Skeletal muscle cell (primary cell): ENCODE measurements around the gene PCLAF.
A peak's percentile ranks its signal among the peaks of the same experiment; 100 is the strongest.
"Not testable (repeated sequence)": the region's sequence is repeated elsewhere in the genome, so short reads cannot be mapped to it uniquely, and the experiment has no call there.

ENCODE experiments used
- DNase-seq: peaks from one replicate; pipeline ENCODE4 v3.0.0-alpha.2; 2010; ENCODE audit warnings: low read depth
- H3K4me3 ChIP-seq: 2 replicates; pipeline ENCODE4 v1.5.1; 2011; ENCODE audit warnings: low read depth, mild to moderate bottlenecking, control low read depth, low read length, moderate library complexity

Gene PCLAF

GRCh38 chr15:64373360-64373759 is 7.9 kb downstream of the PCLAF start:
- DNase-seq = no peak
- no peak overlapping the region for H3K4me3 ChIP-seq

- not testable (repeated sequence) for H3K4me3 ChIP-seq, DNase-seq
Observed at GRCh38 chr15:64371383-64371782, 9.9 kb downstream of the PCLAF start.

GRCh38 chr15:64369078-64369607 is 12.1 kb downstream of the PCLAF start:
- DNase-seq = peak; percentile 25
- no peak overlapping the region for H3K4me3 ChIP-seq

GRCh38 chr15:64361259-64361658 is 20.0 kb downstream of the PCLAF start:
- DNase-seq = no peak
- H3K4me3 ChIP-seq = no peak overlapping the region

GRCh38 chr15:64356710-64357040 is 24.6 kb downstream of the PCLAF start:
- peak overlapping the region; percentile 69 for H3K4me3 ChIP-seq
- DNase-seq = no peak

- DNase-seq = peak; percentile 96
- H3K4me3 ChIP-seq = peak within 1 kb of the TSS; percentile 69
Observed at GRCh38 chr15:64355944-64356709, 25.1 kb downstream of the PCLAF start, which contains the start of gene CSNK1G1. Gene CSNK1G1 (minus strand): TSS chr15:64356173. CDS start chr15:64300499, 55,674 bp downstream.

GRCh38 chr15:64355348-64355943 is 25.8 kb downstream of the PCLAF start:
- no peak for DNase-seq
- H3K4me3 ChIP-seq = peak overlapping the region; percentile 69

- H3K4me3 ChIP-seq = peak overlapping the region; percentile 69
- DNase-seq = no peak
Observed at GRCh38 chr15:64354688-64355344, 26.4 kb downstream of the PCLAF start.

- no peak for DNase-seq
- H3K4me3 ChIP-seq = no peak overlapping the region
Observed at GRCh38 chr15:64351265-64351664, 30.0 kb downstream of the PCLAF start.

GRCh38 chr15:64349375-64349774 is 31.9 kb downstream of the PCLAF start:
- no peak overlapping the region for H3K4me3 ChIP-seq
- DNase-seq = no peak

- DNase-seq = no peak
Observed at GRCh38 chr15:64348455-64348854, 32.8 kb downstream of the PCLAF start.

GRCh38 chr15:64346242-64346641 is 35.0 kb downstream of the PCLAF start:
- not testable (repeated sequence) for H3K4me3 ChIP-seq, DNase-seq

More at GRCh38 chr15:64348455-64348854, 32.8 kb downstream of the PCLAF start:
- H3K4me3 ChIP-seq = no peak overlapping the region

GRCh38 chr15:64344651-64345294 is 36.5 kb downstream of the PCLAF start:
- DNase-seq = no peak
- H3K4me3 ChIP-seq = no peak overlapping the region

GRCh38 chr15:64343841-64344240 is 37.4 kb downstream of the PCLAF start:
- no peak overlapping the region for H3K4me3 ChIP-seq
- DNase-seq = no peak

- no peak for DNase-seq
- no peak overlapping the region for H3K4me3 ChIP-seq
Observed at GRCh38 chr15:64343222-64343621, 38.0 kb downstream of the PCLAF start.

- no peak overlapping the region for H3K4me3 ChIP-seq
- DNase-seq = no peak
Observed at GRCh38 chr15:64341961-64342360, 39.3 kb downstream of the PCLAF start.

- H3K4me3 ChIP-seq = no peak overlapping the region
- DNase-seq = no peak
Observed at GRCh38 chr15:64340355-64340754, 40.9 kb downstream of the PCLAF start.

GRCh38 chr15:64337761-64338160 is 43.5 kb downstream of the PCLAF start:
- no peak for DNase-seq
- H3K4me3 ChIP-seq = no peak overlapping the region

- no peak overlapping the region for H3K4me3 ChIP-seq
- DNase-seq = no peak
Observed at GRCh38 chr15:64333986-64334929, 47.0 kb downstream of the PCLAF start.
